HEK293 (cell line): ENCODE data around the gene FOXO1.
A peak's percentile ranks its signal among the peaks of the same experiment; 100 is the strongest.

ENCODE experiments used
- CTCF ChIA-PET: fragments of 350-600 bp; formaldehyde crosslinking; extraction: SDS; loops from one replicate; lab custom pipeline; 2021; ENCODE audit warnings: antibody characterized with exemption; lab: Yijun Ruan, JAX
- POLR2A ChIA-PET: fragments of 300-600 bp; formaldehyde crosslinking; extraction: SDS; loops from one replicate; lab custom pipeline; 2020; ENCODE audit warnings: antibody characterized with exemption, inconsistent platforms; lab: Yijun Ruan, JAX
- H3K27ac ChIP-seq: fragments of 200-500 bp; sonication (Bioruptor generic); 2 replicates; pipeline ENCODE4 v1.5.1; 2014; ENCODE audit warnings: low read depth, low read length, control low read depth, inconsistent platforms; ENCODE audit errors: extremely low read depth
- H3K36me3 ChIP-seq, 2 experiments: fragments of 200-500 bp in 1 of 2; sonication (Bioruptor generic) in 1 of 2; 1 replicate in 1 of 2; 2 replicates in 1 of 2; pipeline ENCODE4 v1.5.1; 2014 to 2017; ENCODE audit warnings: inconsistent platforms in 2 of 2, low read length in 2 of 2; ENCODE audit not compliant: control insufficient read depth in 2 of 2, insufficient read depth in 1 of 2
- H3K4me1 ChIP-seq: fragments of 200-500 bp; sonication (Bioruptor generic); 2 replicates; pipeline ENCODE4 v1.5.1; 2014; ENCODE audit warnings: mild to moderate bottlenecking, low read length, inconsistent platforms; ENCODE audit not compliant: control insufficient read depth, insufficient read depth
- H3K4me3 ChIP-seq: 2 replicates; pipeline ENCODE4 v1.5.1; 2011; ENCODE audit warnings: low read depth, mild to moderate bottlenecking, control low read depth, low read length, moderate library complexity
- H3K9me3 ChIP-seq: fragments of 200-500 bp; sonication (Bioruptor generic); 2 replicates; pipeline ENCODE4 v1.5.1; 2014; ENCODE audit warnings: low read depth, low read length, inconsistent platforms; ENCODE audit not compliant: control insufficient read depth, insufficient read depth
- KLF10 ChIP-seq: fragments of 450-650 bp; IDR thresholded peaks from 2 replicates; pipeline ENCODE4 v1.5.1; 2018; ENCODE audit warnings: missing biosample characterization, mild to moderate bottlenecking, missing genetic modification characterization
- MYNN ChIP-seq: fragments of 450-650 bp; formaldehyde crosslinking; IDR thresholded peaks from 2 replicates; pipeline ENCODE4 v1.5.1; 2016; ENCODE audit warnings: missing biosample characterization, missing genetic modification characterization, borderline replicate concordance
- OVOL3 ChIP-seq: fragments of 450-650 bp; formaldehyde crosslinking; IDR thresholded peaks from 2 replicates; pipeline ENCODE4 v1.5.1; 2016; ENCODE audit warnings: missing biosample characterization, missing genetic modification characterization
- SALL2 ChIP-seq: fragments of 450-650 bp; formaldehyde crosslinking; IDR thresholded peaks from 2 replicates; pipeline ENCODE4 v1.5.0; 2017; ENCODE audit warnings: missing biosample characterization, mild to moderate bottlenecking, missing genetic modification characterization, borderline replicate concordance
- SCRT2 ChIP-seq: fragments of 450-650 bp; formaldehyde crosslinking; IDR thresholded peaks from 2 replicates; pipeline ENCODE4 v1.5.1; 2016; ENCODE audit warnings: missing biosample characterization, missing genetic modification characterization
- SETDB1 ChIP-seq: IDR thresholded peaks from one replicate; pipeline ENCODE4 v1.6.1; 2017; ENCODE audit warnings: mild to moderate bottlenecking, low read length, moderate library complexity, mixed read lengths; ENCODE audit not compliant: insufficient read length
- ZBTB21 ChIP-seq: fragments of 450-650 bp; formaldehyde crosslinking; IDR thresholded peaks from 2 replicates; pipeline ENCODE4 v1.5.1; 2017; ENCODE audit warnings: missing biosample characterization, missing genetic modification characterization
- ZNF19 ChIP-seq: fragments of 450-650 bp; formaldehyde crosslinking; IDR thresholded peaks from 2 replicates; pipeline ENCODE4; 2016; ENCODE audit warnings: missing biosample characterization, missing genetic modification characterization, low read depth
- ZNF221 ChIP-seq: fragments of 450-650 bp; formaldehyde crosslinking; IDR thresholded peaks from 2 replicates; pipeline ENCODE4 v1.5.1; 2017; ENCODE audit warnings: missing biosample characterization, missing genetic modification characterization, borderline replicate concordance
- ZNF23 ChIP-seq: fragments of 450-650 bp; formaldehyde crosslinking; IDR thresholded peaks from 2 replicates; pipeline ENCODE4 v1.5.1; 2016; ENCODE audit warnings: missing biosample characterization, missing genetic modification characterization, borderline replicate concordance
- ZNF248 ChIP-seq: fragments of 450-650 bp; formaldehyde crosslinking; IDR thresholded peaks from 2 replicates; pipeline ENCODE4 v1.5.1; 2017; ENCODE audit warnings: missing biosample characterization, missing genetic modification characterization
- ZNF433 ChIP-seq: fragments of 450-650 bp; formaldehyde crosslinking; IDR thresholded peaks from 2 replicates; pipeline ENCODE4 v1.5.1; 2016; ENCODE audit warnings: missing biosample characterization, missing genetic modification characterization, low read depth
- ZNF473 ChIP-seq: fragments of 450-650 bp; formaldehyde crosslinking; IDR thresholded peaks from 2 replicates; pipeline ENCODE4 v1.5.1; 2017; ENCODE audit warnings: missing biosample characterization, missing genetic modification characterization
- ZNF521 ChIP-seq: fragments of 450-650 bp; formaldehyde crosslinking; IDR thresholded peaks from 2 replicates; pipeline ENCODE4 v1.5.1; 2017; ENCODE audit warnings: missing biosample characterization, mild to moderate bottlenecking, missing genetic modification characterization
- ZNF560 ChIP-seq: fragments of 450-650 bp; formaldehyde crosslinking; IDR thresholded peaks from 2 replicates; pipeline ENCODE4 v1.5.1; 2017; ENCODE audit warnings: missing biosample characterization, missing genetic modification characterization, borderline replicate concordance
- ZNF621 ChIP-seq: fragments of 450-650 bp; formaldehyde crosslinking; IDR thresholded peaks from 2 replicates; pipeline ENCODE4 v1.5.1; 2017; ENCODE audit warnings: missing biosample characterization, missing genetic modification characterization
- ZNF658 ChIP-seq: fragments of 450-650 bp; formaldehyde crosslinking; IDR thresholded peaks from 2 replicates; pipeline ENCODE4; 2016; ENCODE audit warnings: missing biosample characterization, missing genetic modification characterization
- ZNF670 ChIP-seq: fragments of 450-650 bp; formaldehyde crosslinking; IDR thresholded peaks from 2 replicates; pipeline ENCODE4 v1.5.1; 2016; ENCODE audit warnings: missing biosample characterization, missing genetic modification characterization, low read depth
- TF ChIP-seq, protein P1 (sequence below): fragments of 450-650 bp; formaldehyde crosslinking; IDR thresholded peaks from 2 replicates; pipeline ENCODE4 v1.5.1; 2017; ENCODE audit warnings: missing biosample characterization, missing genetic modification characterization
- TF ChIP-seq, protein P2 (sequence below): fragments of 450-650 bp; formaldehyde crosslinking; IDR thresholded peaks from 2 replicates; pipeline ENCODE4 v1.5.1; 2017; ENCODE audit warnings: missing biosample characterization, missing genetic modification characterization
- TF ChIP-seq, protein P3 (sequence below): fragments of 450-650 bp; formaldehyde crosslinking; conservative IDR thresholded peaks from 2 replicates; pipeline ENCODE4 v1.5.1; 2016; ENCODE audit warnings: low read depth, missing biosample characterization, missing genetic modification characterization
- TF ChIP-seq, protein P4 (sequence below): fragments of 450-650 bp; formaldehyde crosslinking; IDR thresholded peaks from 2 replicates; pipeline ENCODE4 v1.5.1; 2016; ENCODE audit warnings: missing biosample characterization, missing genetic modification characterization

Gene FOXO1

DNA sequence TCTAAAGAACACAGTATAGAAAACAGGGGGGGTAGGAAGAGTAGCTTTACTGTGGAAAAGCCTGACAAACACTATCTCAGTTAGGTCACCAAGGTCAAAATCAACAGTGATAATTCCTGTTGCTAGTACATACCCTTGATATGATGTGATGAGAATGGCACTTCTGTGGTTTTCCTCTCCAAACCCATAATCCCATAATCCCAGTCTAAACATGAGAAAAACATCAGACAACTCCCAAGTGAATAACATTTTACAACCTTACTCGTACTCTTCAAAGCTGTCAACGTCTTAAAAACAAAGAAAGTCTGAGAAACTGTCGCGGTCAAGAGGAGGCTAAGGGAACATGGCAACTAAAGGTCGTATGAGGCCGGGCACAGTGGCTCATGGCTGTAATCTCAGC lies 137.6 kb downstream of the FOXO1 start:
- CTCF ChIA-PET, result no interaction called here
- POLR2A ChIA-PET, result no interaction called here

DNA sequence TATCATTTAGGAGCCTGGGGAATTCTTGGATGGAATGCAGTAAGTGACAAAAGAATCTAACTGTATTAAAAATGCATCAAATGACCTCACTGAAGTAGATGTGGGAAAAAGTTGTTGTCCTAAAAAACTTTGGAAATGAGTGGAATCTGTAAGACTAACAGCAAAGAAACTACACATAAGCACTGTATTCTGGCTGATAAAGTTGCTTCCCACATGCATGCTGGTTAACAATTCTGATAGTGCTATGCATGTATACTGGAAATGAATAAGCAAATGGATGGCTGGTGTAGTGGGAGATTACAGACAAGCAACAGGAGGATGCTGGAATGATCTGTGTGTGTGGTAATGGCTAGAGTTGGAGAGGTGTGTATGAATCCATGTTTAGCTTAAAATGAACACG lies 138.5 kb downstream of the FOXO1 start:
- Histone ChIP-seq H3K27ac (no peak overlapping the region), H3K4me1 (no peaks in the 10 kb centered on the region), H3K9me3 (no peaks in the 10 kb centered on the region), H3K36me3 (no peaks in the 10 kb centered on the region), H3K4me3 (no peak overlapping the region)
- TF ChIP-seq SETDB1 (peak; percentile 89), ZNF473 (tag by site-specific recombination) (no peak), SALL2 (no peak)
- TF ChIP-seq, protein P1, sequence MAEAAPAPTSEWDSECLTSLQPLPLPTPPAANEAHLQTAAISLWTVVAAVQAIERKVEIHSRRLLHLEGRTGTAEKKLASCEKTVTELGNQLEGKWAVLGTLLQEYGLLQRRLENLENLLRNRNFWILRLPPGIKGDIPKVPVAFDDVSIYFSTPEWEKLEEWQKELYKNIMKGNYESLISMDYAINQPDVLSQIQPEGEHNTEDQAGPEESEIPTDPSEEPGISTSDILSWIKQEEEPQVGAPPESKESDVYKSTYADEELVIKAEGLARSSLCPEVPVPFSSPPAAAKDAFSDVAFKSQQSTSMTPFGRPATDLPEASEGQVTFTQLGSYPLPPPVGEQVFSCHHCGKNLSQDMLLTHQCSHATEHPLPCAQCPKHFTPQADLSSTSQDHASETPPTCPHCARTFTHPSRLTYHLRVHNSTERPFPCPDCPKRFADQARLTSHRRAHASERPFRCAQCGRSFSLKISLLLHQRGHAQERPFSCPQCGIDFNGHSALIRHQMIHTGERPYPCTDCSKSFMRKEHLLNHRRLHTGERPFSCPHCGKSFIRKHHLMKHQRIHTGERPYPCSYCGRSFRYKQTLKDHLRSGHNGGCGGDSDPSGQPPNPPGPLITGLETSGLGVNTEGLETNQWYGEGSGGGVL (tag by site-specific recombination), result no peak
- TF ChIP-seq, protein P2, sequence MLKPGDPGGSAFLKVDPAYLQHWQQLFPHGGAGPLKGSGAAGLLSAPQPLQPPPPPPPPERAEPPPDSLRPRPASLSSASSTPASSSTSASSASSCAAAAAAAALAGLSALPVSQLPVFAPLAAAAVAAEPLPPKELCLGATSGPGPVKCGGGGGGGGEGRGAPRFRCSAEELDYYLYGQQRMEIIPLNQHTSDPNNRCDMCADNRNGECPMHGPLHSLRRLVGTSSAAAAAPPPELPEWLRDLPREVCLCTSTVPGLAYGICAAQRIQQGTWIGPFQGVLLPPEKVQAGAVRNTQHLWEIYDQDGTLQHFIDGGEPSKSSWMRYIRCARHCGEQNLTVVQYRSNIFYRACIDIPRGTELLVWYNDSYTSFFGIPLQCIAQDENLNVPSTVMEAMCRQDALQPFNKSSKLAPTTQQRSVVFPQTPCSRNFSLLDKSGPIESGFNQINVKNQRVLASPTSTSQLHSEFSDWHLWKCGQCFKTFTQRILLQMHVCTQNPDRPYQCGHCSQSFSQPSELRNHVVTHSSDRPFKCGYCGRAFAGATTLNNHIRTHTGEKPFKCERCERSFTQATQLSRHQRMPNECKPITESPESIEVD, result no peak
- ChIA-PET CTCF (no interaction called here), POLR2A (no interaction called here)

More for the DNA sequence above, 137.6 kb downstream of the FOXO1 start:
- H3K4me1 ChIP-seq, result no peaks in the 10 kb centered on the region
- H3K9me3 ChIP-seq, result no peaks in the 10 kb centered on the region
- H3K36me3 ChIP-seq, result no peaks in the 10 kb centered on the region
- no peak overlapping the region for H3K27ac ChIP-seq
- no peak overlapping the region for H3K4me3 ChIP-seq
- TF ChIP-seq ZNF473 (tag by site-specific recombination) (no peak), ZNF670 (no peak), KLF10 (tag by site-specific recombination) (no peak), ZNF221 (tag by site-specific recombination) (no peak)
- TF ChIP-seq, protein P3, sequence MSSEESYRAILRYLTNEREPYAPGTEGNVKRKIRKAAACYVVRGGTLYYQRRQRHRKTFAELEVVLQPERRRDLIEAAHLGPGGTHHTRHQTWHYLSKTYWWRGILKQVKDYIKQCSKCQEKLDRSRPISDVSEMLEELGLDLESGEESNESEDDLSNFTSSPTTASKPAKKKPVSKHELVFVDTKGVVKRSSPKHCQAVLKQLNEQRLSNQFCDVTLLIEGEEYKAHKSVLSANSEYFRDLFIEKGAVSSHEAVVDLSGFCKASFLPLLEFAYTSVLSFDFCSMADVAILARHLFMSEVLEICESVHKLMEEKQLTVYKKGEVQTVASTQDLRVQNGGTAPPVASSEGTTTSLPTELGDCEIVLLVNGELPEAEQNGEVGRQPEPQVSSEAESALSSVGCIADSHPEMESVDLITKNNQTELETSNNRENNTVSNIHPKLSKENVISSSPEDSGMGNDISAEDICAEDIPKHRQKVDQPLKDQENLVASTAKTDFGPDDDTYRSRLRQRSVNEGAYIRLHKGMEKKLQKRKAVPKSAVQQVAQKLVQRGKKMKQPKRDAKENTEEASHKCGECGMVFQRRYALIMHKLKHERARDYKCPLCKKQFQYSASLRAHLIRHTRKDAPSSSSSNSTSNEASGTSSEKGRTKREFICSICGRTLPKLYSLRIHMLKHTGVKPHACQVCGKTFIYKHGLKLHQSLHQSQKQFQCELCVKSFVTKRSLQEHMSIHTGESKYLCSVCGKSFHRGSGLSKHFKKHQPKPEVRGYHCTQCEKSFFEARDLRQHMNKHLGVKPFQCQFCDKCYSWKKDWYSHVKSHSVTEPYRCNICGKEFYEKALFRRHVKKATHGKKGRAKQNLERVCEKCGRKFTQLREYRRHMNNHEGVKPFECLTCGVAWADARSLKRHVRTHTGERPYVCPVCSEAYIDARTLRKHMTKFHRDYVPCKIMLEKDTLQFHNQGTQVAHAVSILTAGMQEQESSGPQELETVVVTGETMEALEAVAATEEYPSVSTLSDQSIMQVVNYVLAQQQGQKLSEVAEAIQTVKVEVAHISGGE (tag by site-specific recombination), result no peak

DNA sequence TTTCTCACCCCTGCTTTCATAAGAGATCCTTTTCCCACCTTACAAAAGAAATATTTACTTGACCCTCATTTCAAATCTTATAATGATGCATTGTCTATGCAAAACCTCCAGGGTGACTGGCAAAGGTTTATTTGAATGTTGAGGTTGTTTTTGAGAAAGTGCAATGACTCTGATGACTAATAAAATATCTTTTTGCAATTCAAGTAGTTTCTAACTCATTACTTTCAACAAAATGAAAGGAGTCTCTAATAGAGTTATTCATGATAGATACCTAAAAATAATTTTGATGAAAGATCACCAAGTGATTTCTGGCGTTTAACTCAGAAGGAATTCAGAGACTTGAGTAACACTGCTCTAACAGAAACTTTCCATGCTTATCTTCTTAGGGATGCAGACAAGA lies 144.2 kb downstream of the FOXO1 start:
- no peak overlapping the region for H3K4me3 ChIP-seq
- no peaks in the 10 kb centered on the region for H3K36me3 ChIP-seq
- no peaks in the 10 kb centered on the region for H3K9me3 ChIP-seq
- H3K27ac ChIP-seq, result no peak overlapping the region
- POLR2A ChIA-PET, result interaction anchor here (0.5 kb wide), 1 partner anchor 211 kb away, joined by 3 read pairs; no protein-coding TSS in a partner anchor
- CTCF ChIA-PET, result interaction anchor here (0.7 kb wide), 1 partner anchor 13 kb away, joined by 3 read pairs; no protein-coding TSS in a partner anchor
- H3K4me1 ChIP-seq, result no peaks in the 10 kb centered on the region
- TF ChIP-seq ZNF658 (tag by site-specific recombination) (no peak), ZNF560 (tag by site-specific recombination) (no peak), ZNF621 (tag by site-specific recombination) (no peak), MYNN (tag by site-specific recombination) (no peak), ZNF19 (no peak), OVOL3 (no peak), SCRT2 (no peak), ZNF521 (tag by site-specific recombination) (no peak), ZNF433 (tag by site-specific recombination) (no peak), ZBTB21 (tag by site-specific recombination) (no peak), ZNF248 (tag by site-specific recombination) (no peak), ZNF23 (tag by site-specific recombination) (no peak)
- TF ChIP-seq, protein P4, sequence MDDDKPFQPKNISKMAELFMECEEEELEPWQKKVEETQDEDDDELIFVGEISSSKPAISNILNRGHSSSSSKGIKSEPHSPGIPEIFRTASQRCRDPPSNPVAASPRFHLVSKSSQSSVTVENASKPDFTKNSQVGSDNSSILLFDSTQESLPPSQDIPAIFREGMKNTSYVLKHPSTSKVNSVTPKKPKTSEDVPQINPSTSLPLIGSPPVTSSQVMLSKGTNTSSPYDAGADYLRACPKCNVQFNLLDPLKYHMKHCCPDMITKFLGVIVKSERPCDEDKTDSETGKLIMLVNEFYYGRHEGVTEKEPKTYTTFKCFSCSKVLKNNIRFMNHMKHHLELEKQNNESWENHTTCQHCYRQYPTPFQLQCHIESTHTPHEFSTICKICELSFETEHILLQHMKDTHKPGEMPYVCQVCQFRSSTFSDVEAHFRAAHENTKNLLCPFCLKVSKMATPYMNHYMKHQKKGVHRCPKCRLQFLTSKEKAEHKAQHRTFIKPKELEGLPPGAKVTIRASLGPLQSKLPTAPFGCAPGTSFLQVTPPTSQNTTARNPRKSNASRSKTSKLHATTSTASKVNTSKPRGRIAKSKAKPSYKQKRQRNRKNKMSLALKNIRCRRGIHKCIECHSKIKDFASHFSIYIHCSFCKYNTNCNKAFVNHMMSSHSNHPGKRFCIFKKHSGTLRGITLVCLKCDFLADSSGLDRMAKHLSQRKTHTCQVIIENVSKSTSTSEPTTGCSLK, result no peak
